HCT116 (cell line): Measurements from ENCODE around the gene SEL1L2.

ENCODE experiments used
- CTCF ChIP-seq, 3 experiments: fragments of 200-600 bp in 1 of 3; sonication (generic) in 1 of 3; IDR thresholded peaks in 2 of 3; conservative IDR thresholded peaks in 1 of 3; 2 replicates each; pipeline ENCODE4 v1.5.1; 2012 to 2017; ENCODE audit warnings: low read depth in 2 of 3, low read length in 2 of 3, antibody characterized with exemption in 1 of 3, borderline replicate concordance in 1 of 3, control low read depth in 1 of 3, mild to moderate bottlenecking in 1 of 3, mixed read lengths in 1 of 3, mixed run types in 1 of 3, moderate library complexity in 1 of 3; ENCODE audit not compliant: insufficient read depth in 1 of 3
- EZH2 ChIP-seq: fragments of 200-600 bp; sonication (generic); IDR thresholded peaks from 2 replicates; pipeline ENCODE4 v1.6.1; 2017; ENCODE audit warnings: antibody characterized with exemption, mixed run types
- MAX ChIP-seq: IDR thresholded peaks from 2 replicates; pipeline ENCODE4 v1.6.1; 2012
- POLR2A ChIP-seq: IDR thresholded peaks from 2 replicates; pipeline ENCODE4 v1.7.0; 2011; ENCODE audit warnings: borderline replicate concordance; ENCODE audit not compliant: insufficient read depth, insufficient read length; ENCODE audit errors: extremely low read depth
- POLR2AphosphoS5 ChIP-seq: IDR thresholded peaks from 2 replicates; pipeline ENCODE4 v1.6.1; 2011; ENCODE audit warnings: mild to moderate bottlenecking, low read depth, low read length, moderate library complexity
- SIN3A ChIP-seq: IDR thresholded peaks from 2 replicates; pipeline ENCODE4 v1.6.1; 2012; ENCODE audit warnings: low read depth
- SP1 ChIP-seq: IDR thresholded peaks from 2 replicates; pipeline ENCODE4 v1.6.1; 2012; ENCODE audit warnings: low read depth
- YY1 ChIP-seq: IDR thresholded peaks from 2 replicates; pipeline ENCODE4 v1.6.1; 2011; ENCODE audit warnings: low read length, low read depth, moderate library complexity, mild to moderate bottlenecking; ENCODE audit not compliant: insufficient replicate concordance; ENCODE audit errors: extremely low read depth
- ZBTB33 ChIP-seq: IDR thresholded peaks from 2 replicates; pipeline ENCODE4 v1.6.1; 2011; ENCODE audit warnings: mild to moderate bottlenecking, low read length, moderate library complexity; ENCODE audit not compliant: insufficient replicate concordance; ENCODE audit errors: extremely low read depth
- ZFX ChIP-seq: fragments of 450-650 bp; IDR thresholded peaks from 2 replicates; pipeline ENCODE4 v1.6.1; 2017
- TF ChIP-seq, protein P1 (sequence below): IDR thresholded peaks from 2 replicates; pipeline ENCODE4 v1.6.1; 2012; ENCODE audit warnings: low read depth

DNA sequence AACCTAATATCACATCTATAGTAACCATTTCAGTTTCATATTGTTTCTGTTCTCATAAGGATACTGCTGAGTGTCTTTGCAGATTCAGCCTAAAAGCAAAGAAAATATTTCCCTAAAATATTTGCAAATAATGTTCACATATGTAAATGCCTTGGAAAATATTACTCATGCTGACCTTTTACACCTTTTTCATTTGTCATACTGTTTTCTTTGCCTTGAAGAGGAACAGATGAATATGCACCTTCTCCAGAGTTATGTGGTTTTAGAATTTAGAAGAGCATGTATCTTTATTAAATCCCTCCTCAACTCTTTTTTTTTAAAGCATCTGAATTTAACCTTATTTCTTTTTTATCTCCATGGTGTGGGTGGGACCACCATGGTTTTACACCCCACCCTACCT, 173.1 kb downstream of the SEL1L2 start:
- TF ChIP-seq SIN3A = no peak
- no peak for TF ChIP-seq CTCF (IDR thresholded peaks at IDR 0.05 in 2 of 3, conservative IDR thresholded peaks at IDR 0.05 in 1 of 3; ENCODE audit: borderline replicate concordance in 1 of 3, insufficient read depth in 1 of 3, low read depth in 2 of 3, low read length in 2 of 3)
- no peak for TF ChIP-seq POLR2A
- TF ChIP-seq MAX = no peak
- TF ChIP-seq YY1 = no peak
- TF ChIP-seq, protein P1, sequence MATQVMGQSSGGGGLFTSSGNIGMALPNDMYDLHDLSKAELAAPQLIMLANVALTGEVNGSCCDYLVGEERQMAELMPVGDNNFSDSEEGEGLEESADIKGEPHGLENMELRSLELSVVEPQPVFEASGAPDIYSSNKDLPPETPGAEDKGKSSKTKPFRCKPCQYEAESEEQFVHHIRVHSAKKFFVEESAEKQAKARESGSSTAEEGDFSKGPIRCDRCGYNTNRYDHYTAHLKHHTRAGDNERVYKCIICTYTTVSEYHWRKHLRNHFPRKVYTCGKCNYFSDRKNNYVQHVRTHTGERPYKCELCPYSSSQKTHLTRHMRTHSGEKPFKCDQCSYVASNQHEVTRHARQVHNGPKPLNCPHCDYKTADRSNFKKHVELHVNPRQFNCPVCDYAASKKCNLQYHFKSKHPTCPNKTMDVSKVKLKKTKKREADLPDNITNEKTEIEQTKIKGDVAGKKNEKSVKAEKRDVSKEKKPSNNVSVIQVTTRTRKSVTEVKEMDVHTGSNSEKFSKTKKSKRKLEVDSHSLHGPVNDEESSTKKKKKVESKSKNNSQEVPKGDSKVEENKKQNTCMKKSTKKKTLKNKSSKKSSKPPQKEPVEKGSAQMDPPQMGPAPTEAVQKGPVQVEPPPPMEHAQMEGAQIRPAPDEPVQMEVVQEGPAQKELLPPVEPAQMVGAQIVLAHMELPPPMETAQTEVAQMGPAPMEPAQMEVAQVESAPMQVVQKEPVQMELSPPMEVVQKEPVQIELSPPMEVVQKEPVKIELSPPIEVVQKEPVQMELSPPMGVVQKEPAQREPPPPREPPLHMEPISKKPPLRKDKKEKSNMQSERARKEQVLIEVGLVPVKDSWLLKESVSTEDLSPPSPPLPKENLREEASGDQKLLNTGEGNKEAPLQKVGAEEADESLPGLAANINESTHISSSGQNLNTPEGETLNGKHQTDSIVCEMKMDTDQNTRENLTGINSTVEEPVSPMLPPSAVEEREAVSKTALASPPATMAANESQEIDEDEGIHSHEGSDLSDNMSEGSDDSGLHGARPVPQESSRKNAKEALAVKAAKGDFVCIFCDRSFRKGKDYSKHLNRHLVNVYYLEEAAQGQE = no peak
- TF ChIP-seq EZH2 = no peak
- TF ChIP-seq ZBTB33 = no peak
- no peak for TF ChIP-seq POLR2AphosphoS5
- no peak for TF ChIP-seq ZFX
- no peak for TF ChIP-seq SP1
